GM21786 (cell line): ENCODE measurements around the gene PRKCG.

Experiments used
- ATAC-seq: cut with Tn5 transposase; IDR thresholded peaks from one replicate; pipeline ENCODE4 v1.9.1; 2021; ENCODE audit not compliant: unreplicated experiment

PRKCG gene

GRCh38 chr19:53897459-53897858 lies 15.5 kb downstream of the PRKCG start:
- ATAC-seq: no peak

- ATAC-seq: no peak
Measured at GRCh38 chr19:53898166-53898565, 16.2 kb downstream of the PRKCG start.

DNA sequence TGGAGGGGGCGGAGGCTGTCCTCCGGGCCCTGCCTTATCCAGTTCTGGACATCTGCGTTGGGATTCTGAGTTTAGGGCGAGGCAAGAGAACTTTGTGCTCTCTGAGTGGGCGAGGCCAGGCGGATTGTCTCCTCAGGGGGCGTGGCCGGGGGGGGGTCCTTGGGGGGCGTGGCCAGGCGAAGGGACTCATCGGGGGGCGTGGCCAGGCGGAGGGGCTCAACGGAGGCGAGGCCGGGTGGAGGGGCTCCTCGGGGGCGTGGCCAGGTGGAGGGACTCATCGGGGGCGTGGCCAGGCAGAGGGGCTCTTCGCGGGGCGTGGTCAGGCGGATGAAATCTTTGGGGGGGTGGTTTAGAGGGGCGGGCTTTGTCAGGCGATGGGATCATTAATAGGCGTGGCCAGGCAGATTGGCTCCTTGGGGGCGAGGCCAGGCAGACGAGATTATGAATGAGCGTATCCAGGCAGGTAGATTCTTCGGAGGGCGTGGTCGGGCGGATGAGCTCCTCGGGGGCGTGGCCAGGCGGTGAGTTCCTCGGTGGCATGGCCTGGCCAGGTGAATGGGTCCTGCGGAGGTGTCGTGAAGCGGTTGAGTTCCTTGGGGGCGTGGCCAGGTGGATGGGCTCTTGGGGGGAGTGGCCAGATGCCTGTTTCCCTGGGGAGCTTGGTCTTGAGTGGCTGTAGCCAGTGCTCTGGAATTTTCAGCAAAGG lies 16.8 kb downstream of the PRKCG start:
- no peak for ATAC-seq

GRCh38 chr19:53900191-53900860 lies 18.3 kb downstream of the PRKCG start:
- no peak for ATAC-seq

DNA sequence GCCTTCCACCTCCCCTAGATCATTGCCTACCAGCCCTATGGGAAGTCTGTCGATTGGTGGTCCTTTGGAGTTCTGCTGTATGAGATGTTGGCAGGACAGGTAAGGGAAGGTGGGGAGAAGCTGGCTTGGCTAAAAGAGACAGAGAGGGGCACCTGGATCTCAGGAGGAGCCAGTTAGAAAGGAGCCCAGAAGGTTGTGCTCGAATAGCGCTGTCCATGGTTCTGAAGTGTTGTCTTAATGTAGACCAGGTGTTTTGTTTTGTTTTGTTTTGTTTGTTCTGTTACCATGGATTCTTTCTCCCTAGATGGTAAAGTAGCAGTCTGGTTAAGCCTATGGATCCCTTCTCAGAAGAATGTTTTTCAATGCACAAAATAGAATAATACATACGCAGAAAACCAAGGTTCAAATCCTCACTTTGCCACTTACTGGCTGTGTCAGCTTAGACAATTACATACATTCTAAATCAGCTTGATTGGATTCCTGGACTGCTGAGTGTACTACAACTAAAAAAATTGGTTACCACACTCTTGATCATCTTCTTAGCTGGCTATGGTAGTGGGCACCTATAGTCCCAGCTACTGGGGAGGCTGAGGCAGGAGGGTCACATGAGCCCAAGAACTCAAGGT lies 21.2 kb downstream of the PRKCG start:
- ATAC-seq: no peak

- no peak for ATAC-seq
Measured at GRCh38 chr19:53904909-53905308, 22.9 kb downstream of the PRKCG start.

DNA sequence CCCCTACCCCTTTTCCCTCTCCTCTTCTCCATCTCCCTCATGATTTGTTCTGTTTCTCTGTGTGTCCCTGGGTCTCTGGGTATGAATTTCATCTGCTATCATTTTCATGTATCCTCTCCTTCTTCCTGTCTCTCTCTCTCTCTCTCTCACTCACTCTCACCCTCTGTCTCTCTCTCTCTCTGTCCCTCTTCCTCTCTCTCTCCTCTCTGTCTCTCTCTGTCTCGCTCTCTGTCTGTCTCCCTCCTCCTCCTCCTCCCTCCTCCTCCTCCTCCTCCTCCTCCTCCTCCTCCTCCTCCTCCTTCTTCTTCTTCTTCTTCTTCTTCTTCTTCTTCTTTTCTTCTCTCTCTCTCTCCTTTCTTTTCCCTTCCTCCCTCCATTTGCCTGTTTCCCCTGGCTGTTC lies 23.8 kb downstream of the PRKCG start:
- no peak for ATAC-seq

- no peak for ATAC-seq
Measured at GRCh38 chr19:53906211-53907192, 24.5 kb downstream of the PRKCG start.

GRCh38 chr19:53907193-53907581 lies 25.2 kb downstream of the PRKCG start:
- ATAC-seq: no peak

DNA sequence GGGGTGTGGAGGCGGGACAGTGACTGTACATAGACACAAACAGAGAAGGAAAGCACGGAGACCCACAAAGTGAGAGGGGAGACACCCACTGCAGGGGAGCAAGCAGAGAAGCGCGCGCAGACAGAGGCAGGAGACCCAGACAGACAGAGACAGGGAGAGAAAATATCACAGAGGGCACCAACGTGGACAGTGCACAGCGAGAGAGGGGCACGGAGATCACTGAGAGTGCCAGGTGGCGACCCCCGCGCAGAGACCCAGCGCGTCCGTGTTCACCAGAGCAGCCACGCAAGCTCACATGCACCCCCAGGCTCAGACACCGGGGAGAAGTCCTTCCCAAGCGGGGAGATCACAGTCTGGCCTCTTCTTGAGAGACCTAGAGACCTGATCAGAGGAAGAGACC lies 25.7 kb downstream of the PRKCG start:
- no peak for ATAC-seq

DNA sequence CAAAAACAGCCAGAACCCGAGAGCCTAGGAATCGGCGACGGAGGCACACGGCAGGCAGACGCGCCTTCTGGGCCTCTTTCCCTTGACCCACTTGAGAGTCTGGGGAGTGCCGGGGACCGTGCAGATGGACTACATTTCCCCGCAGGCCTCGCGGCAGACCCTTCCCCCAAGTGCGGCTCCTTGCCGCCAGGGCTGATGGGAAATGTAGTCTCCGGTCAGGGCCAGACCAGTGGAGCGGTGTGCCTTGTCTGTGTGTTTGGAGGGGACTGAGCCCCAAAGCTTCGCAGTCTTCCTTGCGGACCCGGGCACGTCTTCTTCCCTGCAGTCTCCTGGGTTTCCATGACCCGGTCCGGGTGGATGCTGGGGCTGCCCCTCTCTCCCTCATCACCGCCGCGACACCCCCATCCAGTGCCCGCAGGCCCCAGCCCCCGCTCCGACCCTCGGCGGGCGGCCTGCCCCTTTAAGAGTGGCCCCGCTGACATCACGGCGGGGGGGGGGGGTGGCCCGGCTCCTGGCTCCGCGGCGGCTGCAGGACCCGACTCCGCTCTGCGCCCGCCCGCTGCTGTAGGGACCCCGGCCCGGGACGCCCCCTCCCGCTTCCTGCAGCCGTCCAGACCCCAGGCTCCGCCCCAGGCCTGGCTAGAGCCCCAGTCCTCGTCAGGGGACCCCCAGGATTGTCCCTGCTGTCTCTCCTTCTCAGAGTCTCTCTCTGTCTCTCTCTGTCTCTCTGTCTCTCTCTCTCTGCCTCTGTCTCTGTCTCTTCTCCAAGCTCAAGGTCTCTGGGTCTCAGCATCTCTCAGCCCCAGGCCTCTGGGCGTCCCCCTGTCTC lies 26.3 kb downstream of the PRKCG start:
- no peak for ATAC-seq

GRCh38 chr19:53908935-53909415 lies 27.0 kb downstream of the PRKCG start, which contains the start of gene CACNG7:
TSS of gene CACNG7 (plus strand) at chr19:53909278. CDS start at chr19:53912832, 3,554 bp downstream.
- no peak for ATAC-seq

DNA sequence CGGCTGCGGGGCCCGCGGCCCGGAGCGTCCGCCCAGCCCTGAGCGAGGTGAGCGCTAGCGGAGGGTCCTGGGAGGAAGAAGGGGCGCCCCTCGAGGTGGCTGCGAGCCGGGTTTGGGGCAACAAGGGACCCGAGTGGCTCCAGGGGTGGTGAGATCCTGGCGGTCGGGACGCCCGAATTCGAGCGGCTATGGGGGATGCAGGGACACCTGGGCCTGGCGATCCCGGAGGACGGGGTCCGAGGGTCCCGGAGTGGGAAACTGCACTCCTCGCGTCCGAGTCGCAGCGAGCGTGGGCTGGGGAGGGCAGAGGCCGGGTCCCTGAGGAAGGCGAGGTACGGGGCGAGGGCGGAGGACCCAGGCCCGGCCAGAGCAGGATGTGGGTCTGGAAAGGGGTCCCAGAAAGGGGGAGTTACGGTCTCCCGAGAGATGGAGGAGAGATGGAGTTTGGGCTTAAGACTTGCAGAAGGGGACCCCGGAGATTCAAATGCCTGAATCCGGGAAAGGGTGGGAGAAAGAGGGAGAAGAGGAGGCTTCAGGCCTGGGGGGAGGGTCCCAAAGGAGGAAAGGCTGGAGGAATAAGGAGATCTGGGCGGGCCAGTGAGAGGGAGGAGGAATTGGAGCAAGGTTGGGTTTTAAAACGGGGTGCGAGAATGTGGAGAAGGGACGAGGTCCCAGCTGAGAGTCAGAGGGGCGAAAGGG lies 27.6 kb downstream of the PRKCG start:
- no peak for ATAC-seq

- ATAC-seq: no peak
Measured at GRCh38 chr19:53910170-53910518, 28.1 kb downstream of the PRKCG start.

- no peak for ATAC-seq
Measured at GRCh38 chr19:53912653-53913052, 30.7 kb downstream of the PRKCG start.

DNA sequence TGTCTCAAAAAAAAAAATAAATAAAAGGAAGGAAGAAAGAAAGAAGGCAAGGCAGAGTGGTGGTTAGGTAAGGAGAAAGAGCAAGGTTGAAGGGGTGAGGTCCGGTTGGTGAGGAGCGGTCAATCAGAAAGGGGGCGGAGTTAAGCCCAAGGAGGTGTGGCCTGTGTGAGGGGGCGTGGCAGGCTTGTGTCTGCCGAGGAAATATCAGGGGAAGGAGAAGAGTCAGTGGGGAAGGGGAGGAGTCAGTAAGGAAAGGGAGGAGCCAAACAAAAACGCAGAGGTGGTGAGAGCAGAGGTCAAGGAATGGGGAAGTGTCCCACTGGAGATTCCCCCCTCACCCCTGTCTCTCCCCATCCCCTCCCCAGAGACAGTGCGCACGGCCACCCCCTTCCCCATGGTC lies 33.0 kb downstream of the PRKCG start:
- ATAC-seq: no peak

DNA sequence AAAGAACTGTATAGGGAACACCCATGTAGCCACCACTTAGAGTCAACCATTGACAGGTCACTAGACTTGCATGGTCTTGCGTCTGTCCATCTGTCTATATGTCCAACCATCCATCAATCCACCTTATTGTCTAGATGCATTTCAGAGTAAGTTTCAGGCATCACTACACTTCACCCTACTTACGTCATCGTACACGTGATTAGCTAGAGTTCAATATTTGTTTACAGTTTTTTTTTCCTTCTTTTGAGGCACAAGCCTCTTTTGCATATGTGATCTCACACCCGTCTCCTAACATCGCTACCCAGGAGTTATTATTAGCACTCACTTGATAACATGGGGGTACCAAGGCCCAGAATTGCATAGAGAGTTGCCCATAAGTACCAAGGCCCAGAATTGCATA lies 34.0 kb downstream of the PRKCG start:
- ATAC-seq: no peak

- no peak for ATAC-seq
Measured at GRCh38 chr19:53917356-53917755, 35.4 kb downstream of the PRKCG start.

GRCh38 chr19:53927739-53928138 lies 45.7 kb downstream of the PRKCG start:
- no peak for ATAC-seq

- no peak for ATAC-seq
Measured at GRCh38 chr19:53936029-53936428, 54.0 kb downstream of the PRKCG start.
